Activated naive CD4-positive, alpha-beta T cell treated with anti-CD3 and anti-CD28 coated beads, Interleukin-2, amount 10 ng/mL, durations not matched to agents 7 days and 5 days (primary cell): ENCODE results near the gene DNER.
"Not testable (repeated sequence)": the region's sequence is repeated elsewhere in the genome, so short reads cannot be mapped to it uniquely, and the experiment has no call there.

Experiments
- CTCF ChIA-PET: fragments of 350-600 bp; sonication (Branson Sonifier 250); formaldehyde crosslinking; loops from one replicate; lab custom pipeline; 2021; ENCODE audit warnings: antibody characterized with exemption; lab: Charles Lee
- DNase-seq: peaks from one replicate; pipeline ENCODE4 v3.0.0-alpha.2; 2020
- H3K27ac Mint-ChIP-seq: one replicate; pipeline ENCODE4 v1.8.0; 2021; ENCODE audit warnings: mild to moderate bottlenecking, moderate library complexity, mixed read lengths
- H3K27me3 Mint-ChIP-seq: one replicate; pipeline ENCODE4 v1.8.0; 2021; ENCODE audit warnings: mild to moderate bottlenecking, mixed read lengths
- H3K36me3 Mint-ChIP-seq: one replicate; pipeline ENCODE4 v1.8.0; 2021; ENCODE audit warnings: mixed read lengths
- H3K4me1 Mint-ChIP-seq: one replicate; pipeline ENCODE4 v1.8.0; 2021; ENCODE audit warnings: mixed read lengths
- H3K4me3 Mint-ChIP-seq: one replicate; pipeline ENCODE4 v1.8.0; 2021; ENCODE audit warnings: mild to moderate bottlenecking, moderate library complexity, mixed read lengths
- H3K9me3 Mint-ChIP-seq: one replicate; pipeline ENCODE4 v1.8.0; 2021; ENCODE audit warnings: mixed read lengths

The DNER gene

DNA sequence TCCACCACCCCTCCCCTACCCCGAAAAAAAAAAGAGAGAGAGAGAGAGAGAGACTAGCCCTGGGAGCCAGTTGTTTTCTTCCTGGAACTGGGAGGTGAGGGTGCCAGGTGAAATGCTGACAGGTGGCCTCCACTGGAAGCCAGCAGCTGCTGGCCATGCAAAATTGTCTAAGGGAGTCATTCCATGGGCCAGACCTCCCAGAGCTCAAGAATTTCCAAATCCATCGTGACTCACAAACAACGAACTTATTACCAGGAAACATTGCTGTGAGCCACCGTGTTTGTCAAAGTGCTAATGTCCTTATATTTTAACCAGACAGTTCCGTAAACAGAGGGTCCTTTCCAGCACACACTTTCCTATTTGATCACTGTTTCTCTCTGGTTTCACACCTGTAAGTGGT lies 374.7 kb downstream of the DNER start:
- Mint-ChIP-seq H3K9me3 (no peaks in the 10 kb centered on the region), H3K27ac (no peak overlapping the region), H3K27me3 (no peaks in the 10 kb centered on the region), H3K4me3 (no peak overlapping the region), H3K4me1 (no peaks in the 10 kb centered on the region), H3K36me3 (no peaks in the 10 kb centered on the region)
- CTCF ChIA-PET = no interaction called here
- DNase-seq = no peak

GRCh38 chr2:229339171-229339570 lies 375.2 kb downstream of the DNER start:
- not testable (repeated sequence) for H3K27ac Mint-ChIP-seq, H3K9me3 Mint-ChIP-seq

DNA sequence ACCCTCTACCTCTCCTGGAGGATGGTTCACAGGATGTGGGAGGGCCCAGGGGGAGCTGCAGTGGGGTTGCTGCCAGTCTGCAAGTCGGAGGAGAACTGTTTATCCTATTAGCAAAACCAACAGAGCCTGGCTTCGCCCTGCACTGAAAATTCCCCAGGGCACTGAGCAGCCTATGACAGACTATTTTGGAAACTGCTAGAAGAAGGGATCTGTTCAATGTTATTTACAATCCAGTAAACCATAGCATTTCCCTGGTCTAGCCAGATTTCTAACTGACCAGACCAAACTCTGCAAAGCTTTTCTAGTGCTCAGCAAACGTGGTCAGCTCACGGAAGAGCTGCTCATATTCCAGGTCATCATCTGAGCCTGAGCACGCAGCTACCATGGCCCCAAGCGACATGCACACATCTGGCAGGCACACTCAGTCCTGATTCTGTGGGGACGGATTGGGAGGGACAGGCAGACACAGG lies 378.4 kb downstream of the DNER start:
- Mint-ChIP-seq H3K4me3 (no peak overlapping the region), H3K36me3 (no peaks in the 10 kb centered on the region), H3K9me3 (no peaks in the 10 kb centered on the region), H3K27me3 (no peaks in the 10 kb centered on the region), H3K4me1 (no peaks in the 10 kb centered on the region), H3K27ac (no peak overlapping the region)
- DNase-seq = no peak
- CTCF ChIA-PET = no interaction called here

More at GRCh38 chr2:229339171-229339570, 375.2 kb downstream of the DNER start:
- H3K27me3 Mint-ChIP-seq, DNase-seq, H3K36me3 Mint-ChIP-seq, CTCF ChIA-PET, H3K4me1 Mint-ChIP-seq, H3K4me3 Mint-ChIP-seq: not testable (repeated sequence)

- H3K27me3 Mint-ChIP-seq = no peaks in the 10 kb centered on the region
- H3K9me3 Mint-ChIP-seq = no peaks in the 10 kb centered on the region
- no peak overlapping the region for H3K4me3 Mint-ChIP-seq
- DNase-seq = no peak
- no peaks in the 10 kb centered on the region for H3K4me1 Mint-ChIP-seq
- no peak overlapping the region for H3K27ac Mint-ChIP-seq
- CTCF ChIA-PET = no interaction called here
- no peaks in the 10 kb centered on the region for H3K36me3 Mint-ChIP-seq
Observed at GRCh38 chr2:229335330-229335729, 379.0 kb downstream of the DNER start.

GRCh38 chr2:229330952-229331351 lies 383.4 kb downstream of the DNER start:
- DNase-seq = no peak
- no peaks in the 10 kb centered on the region for H3K36me3 Mint-ChIP-seq
- no peaks in the 10 kb centered on the region for H3K27me3 Mint-ChIP-seq
- no peak overlapping the region for H3K27ac Mint-ChIP-seq
- H3K4me3 Mint-ChIP-seq = no peak overlapping the region
- no peaks in the 10 kb centered on the region for H3K4me1 Mint-ChIP-seq
- CTCF ChIA-PET = no interaction called here
- no peaks in the 10 kb centered on the region for H3K9me3 Mint-ChIP-seq

DNA sequence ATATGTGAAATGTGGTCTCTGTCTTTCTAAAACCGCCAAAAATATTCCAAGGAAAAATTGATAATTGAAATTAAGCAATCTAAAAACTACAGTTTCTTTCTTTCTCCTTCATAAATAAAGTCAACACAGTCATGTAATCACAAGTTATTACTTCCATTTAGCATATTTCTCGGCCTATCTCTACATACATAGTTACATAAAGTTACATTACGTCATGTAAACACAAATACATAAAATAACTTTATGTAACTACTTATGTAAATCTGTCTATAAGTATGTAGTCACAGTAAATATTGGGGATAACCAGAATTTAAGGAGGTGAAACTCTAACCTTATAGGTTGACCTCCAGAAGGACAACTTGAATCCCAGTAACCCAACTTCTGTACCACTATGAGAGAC lies 394.8 kb downstream of the DNER start:
- DNase-seq = no peak
- H3K4me1 Mint-ChIP-seq = no peaks in the 10 kb centered on the region
- CTCF ChIA-PET = no interaction called here
- no peaks in the 10 kb centered on the region for H3K36me3 Mint-ChIP-seq
- no peak overlapping the region for H3K4me3 Mint-ChIP-seq
- H3K27ac Mint-ChIP-seq = no peak overlapping the region
- no peaks in the 10 kb centered on the region for H3K27me3 Mint-ChIP-seq
- peaks cover 7% of the 10 kb centered on the region for H3K9me3 Mint-ChIP-seq

- Mint-ChIP-seq H3K36me3 (no peaks in the 10 kb centered on the region), H3K4me3 (no peak overlapping the region), H3K9me3 (peaks cover 4% of the 10 kb centered on the region), H3K4me1 (no peaks in the 10 kb centered on the region), H3K27me3 (no peaks in the 10 kb centered on the region), H3K27ac (no peak overlapping the region)
- no peak for DNase-seq
- CTCF ChIA-PET = no interaction called here
Observed at GRCh38 chr2:229314117-229314516, 400.2 kb downstream of the DNER start.

GRCh38 chr2:229313591-229313990 lies 400.8 kb downstream of the DNER start:
- H3K9me3 Mint-ChIP-seq = peaks cover 4% of the 10 kb centered on the region
- H3K27me3 Mint-ChIP-seq = no peaks in the 10 kb centered on the region
- no peaks in the 10 kb centered on the region for H3K36me3 Mint-ChIP-seq
- no peak overlapping the region for H3K27ac Mint-ChIP-seq
- CTCF ChIA-PET = no interaction called here
- H3K4me3 Mint-ChIP-seq = no peak overlapping the region
- no peak for DNase-seq
- H3K4me1 Mint-ChIP-seq = no peaks in the 10 kb centered on the region
